Suppressor macrophage treated with lipopolysaccharide for 1 hour (primary cell): ENCODE measurements around the gene PDGFRB.
A peak's percentile ranks its signal among the peaks of the same experiment; 100 is the strongest.

Source experiments
- DNase-seq, 3 donors: peaks; one replicate each; pipeline ENCODE4 v3.0.0-alpha.2; 2020 to 2022

PDGFRB gene

DNA sequence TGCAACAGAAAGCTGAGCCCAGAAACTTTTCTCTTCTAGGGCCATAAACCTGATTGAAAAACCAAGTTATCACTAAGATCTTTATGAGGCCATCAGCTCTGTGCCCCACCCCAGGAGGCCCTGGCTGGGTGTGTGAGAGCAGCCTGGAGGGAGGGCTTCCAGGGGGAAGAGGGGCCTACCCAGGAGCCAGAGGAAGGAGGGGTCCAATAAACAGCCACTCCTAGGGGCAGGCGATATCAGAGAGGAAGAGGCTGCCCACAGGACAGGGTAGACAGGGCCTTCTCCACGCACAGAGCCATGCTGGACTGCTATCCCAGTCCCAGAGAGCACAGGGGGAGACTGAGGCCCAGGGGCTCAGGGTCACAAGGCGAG is 6.5 kb upstream of the PDGFRB start:
- no peak for DNase-seq

DNA sequence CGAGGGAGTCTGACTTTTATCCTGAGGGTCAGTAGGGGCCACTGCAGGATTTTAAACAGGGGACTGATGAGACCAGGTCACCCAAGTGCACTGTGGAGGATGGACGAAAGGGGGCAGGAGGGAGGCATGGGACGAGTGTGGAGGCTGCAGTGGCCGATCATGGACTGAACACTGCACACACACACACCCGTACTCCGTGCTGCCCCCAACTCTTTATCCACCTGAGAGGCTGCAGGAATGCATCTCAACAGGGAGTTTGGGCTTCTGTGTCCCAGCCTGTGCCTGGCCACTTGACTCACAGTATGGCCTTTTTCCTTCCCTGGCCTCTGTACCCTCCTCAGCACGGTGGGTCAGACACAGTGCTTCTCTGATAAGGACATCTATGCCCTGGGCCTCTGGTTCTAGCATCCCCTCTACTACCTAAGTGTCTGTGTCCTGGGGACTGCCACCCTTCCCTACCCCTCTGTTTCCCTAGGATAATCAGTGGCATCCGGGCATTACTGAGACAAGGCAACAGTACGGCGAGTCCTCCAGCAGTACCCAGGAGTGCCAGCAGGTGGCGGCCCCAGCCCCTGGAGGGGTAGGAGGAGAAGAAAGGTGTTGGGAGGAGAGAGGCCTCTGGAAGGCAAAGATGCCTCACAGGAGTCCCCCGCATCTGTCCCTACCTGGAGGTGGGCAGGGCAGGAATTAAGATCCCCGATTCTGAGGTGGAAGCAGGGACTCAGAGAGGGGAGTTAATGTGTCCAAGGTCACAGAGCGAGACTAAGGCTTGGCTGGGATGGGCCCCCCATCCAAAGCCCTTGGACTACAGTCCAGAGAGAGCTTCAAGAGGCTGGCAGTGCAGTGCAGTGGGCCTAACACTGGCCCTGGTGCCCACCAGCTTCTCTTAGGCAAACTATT is 5.8 kb upstream of the PDGFRB start:
- DNase-seq: peak; percentile 76 to 87 (median 79)

DNA sequence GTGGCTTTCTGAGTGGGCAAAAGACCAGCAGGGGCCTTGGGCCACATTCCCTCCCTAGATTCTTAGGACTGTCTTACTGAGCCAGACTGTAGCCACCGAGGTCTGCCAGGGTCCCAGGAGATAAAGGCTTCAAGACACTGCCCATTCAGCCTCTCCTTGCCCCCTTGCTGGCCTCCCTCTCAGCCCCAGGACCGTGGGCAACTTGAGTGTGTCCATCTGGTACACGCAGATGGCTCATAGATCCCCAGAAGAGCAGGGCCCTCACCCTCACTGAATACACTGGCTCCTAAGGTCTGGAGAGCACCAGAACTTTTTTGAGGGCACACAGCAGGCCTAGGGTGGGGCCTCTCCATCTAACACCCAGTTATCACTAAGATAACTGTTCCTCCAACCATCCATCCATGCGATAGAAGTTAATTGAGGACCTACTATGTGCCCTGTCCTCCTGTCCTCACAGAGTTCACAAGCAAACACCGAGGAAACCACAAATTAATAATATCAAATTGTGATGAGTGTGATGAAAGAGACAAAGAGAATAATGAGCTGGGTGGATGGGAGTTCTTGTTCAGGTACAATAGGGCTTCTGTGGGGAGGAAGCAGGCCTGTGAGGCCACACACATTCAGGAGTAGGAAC is 4.9 kb upstream of the PDGFRB start:
- no peak for DNase-seq

DNA sequence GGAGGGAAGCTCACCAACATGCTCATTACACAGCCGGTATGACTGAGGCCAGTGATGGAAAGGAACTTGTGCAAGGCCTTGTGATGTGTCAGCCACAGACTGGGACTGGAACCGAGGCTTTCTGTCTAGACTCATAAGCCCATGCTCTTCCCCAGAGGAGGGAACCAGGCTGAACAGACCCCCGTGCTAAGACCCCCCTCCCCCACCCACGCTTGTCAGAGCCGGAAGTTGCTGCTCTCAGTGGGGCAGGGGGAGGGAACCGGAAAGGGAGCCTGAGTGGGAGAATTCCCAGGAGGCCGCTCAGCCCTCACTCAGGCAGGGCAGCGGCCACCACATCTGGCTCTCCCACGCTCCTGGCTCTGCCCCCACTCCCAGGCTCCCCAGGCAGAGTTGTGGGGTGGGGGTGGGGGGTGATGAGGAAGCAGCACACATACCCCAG is 4.1 kb upstream of the PDGFRB start:
- peak; percentile 57 to 67 (median 66) for DNase-seq

DNA sequence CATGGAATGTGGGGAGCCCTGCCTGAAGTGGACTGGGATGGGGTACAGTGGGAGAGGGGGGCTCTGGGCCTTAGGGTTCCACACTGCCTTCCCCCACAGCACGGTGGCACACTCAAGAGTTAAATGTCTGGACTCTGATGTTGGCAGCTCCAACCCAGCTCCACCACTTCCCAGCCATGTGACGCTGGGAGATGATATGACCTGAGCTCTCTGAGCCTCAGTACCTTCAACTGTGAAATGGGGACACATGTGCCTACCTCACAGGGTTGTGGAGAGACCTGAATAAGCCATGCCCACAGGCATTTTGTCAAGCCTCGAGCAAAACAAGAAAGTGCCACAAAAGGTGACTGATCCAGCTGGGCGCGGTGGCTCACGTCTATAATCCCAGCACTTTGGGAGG is 3.4 kb upstream of the PDGFRB start:
- DNase-seq: no peak

DNA sequence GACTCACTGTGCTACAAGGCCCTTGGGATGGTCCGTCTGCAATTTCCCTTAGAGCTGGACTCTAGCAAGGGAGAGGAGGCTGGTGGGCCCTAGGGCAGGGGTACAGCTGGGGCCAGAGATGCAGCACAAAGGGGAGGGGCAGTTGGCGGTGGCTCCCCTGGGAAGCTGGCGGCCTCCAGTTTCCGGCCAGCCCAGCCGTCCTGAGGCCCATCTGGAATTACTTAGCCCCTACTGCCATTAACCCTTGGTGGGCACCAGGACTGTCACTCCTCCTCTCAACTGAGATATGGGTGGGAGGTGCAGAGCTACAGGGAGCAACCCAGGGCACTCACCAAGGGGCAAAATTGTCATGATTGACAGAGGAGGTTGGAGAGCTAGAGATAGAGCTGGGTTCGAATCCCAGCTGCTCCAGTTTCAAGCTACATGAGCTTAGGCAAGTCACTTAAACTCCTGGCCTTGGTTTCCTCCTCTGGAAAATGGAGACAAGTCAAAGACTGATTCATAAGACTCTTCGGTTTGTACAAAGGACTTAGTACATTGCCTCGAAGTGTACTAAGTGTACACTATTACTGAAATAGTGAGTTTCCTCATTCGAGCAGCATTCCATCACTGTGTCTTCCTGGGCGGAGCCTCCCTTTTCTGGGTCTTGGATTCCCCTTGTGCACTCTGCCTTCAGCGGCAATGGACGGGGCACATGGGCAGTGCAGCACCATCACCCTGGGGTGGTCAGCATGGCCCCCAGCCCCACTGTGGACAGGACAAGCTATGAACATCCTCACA is 2.7 kb upstream of the PDGFRB start:
- peak in 2 of 3 donors; percentile 28 to 39 for DNase-seq

DNA sequence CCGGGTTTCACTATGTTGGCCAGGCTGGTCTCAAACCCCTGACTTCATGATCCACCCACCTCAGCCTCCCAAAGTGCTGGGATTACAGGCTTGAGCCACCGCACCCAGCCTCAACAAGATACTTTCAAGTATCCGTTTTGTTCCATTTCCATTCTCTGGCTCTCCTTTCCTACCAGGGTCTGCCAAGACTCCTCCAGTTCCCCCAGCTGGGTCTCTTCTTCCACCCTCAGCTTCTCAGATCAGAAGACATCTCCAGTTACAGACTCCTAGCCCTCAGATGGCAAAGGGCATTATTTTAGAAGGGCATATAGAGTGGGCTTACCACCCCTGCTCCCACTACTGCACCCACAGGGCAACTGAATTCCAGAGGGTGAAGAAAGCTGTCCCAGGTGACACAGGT is 1.5 kb upstream of the PDGFRB start:
- DNase-seq: no peak

DNA sequence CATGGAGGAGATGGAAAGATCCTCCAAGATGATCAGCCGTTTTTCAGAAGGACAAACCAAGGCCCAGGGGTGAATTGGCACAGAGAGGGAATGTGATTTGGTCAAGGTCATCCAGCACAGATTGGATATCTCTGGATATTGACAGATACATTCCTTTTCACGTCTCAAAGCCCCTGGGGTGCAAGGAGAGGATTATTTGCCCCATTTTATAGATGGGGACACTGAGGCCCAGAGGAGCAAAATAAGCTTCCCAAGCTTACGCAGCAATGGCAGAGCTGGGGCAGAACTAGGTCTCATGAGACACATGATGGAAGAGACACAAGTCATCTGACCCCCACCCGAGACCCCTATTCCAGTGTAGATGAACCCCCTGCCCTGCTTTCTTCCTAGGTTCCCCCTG is 895 bp upstream of the PDGFRB start:
- no peak for DNase-seq

DNA sequence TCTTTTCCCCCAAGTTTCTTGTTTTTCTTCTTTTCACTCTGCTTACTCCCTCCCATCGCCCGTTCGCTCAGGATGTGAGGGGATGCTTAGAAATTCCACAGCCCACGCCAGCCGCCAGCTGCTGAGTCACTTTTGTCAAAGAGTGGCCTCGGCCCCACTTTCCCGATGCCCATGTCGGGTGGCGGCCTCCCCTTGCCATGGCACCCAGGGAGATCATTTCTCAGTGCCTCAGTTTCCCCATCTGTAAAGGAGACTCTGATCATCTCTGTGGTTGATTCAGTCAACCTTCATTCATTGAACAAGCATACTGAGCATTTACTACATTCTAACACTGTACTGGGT is 353 bp upstream of the PDGFRB start:
- DNase-seq: peak; percentile 63 to 73 (median 68)

DNA sequence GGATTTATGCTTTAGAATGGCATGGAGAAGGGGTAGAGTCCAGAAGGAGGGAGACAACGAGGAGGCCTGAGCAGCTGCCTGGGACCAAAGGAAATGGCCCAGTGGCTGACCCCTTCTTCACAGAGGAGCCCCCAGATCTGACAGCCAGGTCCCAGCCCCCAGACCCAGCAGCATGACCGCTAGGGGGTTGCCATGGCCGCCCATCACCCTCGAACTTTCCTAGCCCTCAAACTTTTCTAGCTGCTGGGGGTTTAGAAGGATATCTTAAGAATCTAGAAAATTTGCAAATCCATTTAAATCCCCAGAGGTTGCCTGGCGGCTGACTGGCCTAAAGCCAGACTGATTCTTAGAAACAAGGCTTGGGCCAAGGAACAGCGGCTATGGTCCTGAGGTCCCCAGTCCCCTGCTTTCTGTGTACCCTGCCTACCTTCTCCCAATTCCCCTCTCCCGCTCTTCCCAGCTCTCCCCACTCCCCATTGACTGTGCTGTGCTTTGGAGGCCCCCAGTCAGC is 972 bp downstream of the PDGFRB start:
- no peak for DNase-seq

DNA sequence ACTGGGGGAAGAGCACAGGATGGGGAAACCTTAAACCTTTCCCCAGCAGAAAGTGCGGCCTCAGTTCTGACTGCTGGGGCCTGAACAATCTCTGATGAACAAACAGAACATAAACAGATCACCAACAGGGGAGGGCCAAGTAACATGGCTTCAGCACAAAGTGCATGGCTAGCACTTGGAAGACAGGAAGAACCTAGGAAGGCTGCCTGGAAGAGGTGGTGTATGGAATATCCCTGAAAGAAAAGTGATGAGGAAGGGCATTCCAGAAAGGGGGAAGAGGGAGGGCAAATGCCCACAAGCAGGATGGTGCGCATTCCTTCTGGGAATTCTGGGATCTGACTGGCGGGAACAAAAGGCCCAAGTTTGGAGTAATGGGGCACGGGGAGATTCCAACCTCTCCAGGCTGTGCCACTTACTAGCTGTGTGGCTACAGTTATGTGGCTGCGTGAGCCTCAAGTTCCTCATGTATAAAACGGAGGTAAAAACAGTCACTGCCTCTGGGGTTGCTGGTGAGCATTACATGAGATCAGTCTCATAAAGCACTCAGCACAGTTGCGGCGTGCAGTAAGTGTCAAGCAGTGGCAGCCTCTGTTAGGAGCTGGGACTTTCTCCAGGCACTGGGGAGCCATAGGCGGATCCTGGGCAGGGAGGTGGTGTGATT is 1.6 kb downstream of the PDGFRB start:
- DNase-seq: peak in 2 of 3 donors; percentile 36 to 46

DNA sequence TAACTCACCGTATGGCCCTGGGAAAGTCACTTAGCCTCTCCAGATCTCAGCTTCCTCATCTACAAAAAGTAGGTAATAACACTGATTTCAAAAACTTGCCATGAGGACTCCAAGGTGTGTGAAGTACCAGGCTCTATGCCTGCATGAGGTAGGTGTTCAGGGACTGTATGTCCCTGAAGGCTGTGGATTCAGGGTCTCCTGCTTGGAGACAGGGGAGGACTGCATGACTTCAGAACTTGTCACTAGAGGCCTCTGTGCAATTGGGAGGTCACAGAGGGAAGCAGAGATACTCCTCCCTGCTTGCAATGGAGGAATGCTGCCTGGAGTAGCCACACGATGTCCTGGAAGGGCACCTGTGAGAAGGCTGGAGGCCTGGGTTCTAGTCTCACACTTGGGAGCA is 2.2 kb downstream of the PDGFRB start:
- DNase-seq: no peak

DNA sequence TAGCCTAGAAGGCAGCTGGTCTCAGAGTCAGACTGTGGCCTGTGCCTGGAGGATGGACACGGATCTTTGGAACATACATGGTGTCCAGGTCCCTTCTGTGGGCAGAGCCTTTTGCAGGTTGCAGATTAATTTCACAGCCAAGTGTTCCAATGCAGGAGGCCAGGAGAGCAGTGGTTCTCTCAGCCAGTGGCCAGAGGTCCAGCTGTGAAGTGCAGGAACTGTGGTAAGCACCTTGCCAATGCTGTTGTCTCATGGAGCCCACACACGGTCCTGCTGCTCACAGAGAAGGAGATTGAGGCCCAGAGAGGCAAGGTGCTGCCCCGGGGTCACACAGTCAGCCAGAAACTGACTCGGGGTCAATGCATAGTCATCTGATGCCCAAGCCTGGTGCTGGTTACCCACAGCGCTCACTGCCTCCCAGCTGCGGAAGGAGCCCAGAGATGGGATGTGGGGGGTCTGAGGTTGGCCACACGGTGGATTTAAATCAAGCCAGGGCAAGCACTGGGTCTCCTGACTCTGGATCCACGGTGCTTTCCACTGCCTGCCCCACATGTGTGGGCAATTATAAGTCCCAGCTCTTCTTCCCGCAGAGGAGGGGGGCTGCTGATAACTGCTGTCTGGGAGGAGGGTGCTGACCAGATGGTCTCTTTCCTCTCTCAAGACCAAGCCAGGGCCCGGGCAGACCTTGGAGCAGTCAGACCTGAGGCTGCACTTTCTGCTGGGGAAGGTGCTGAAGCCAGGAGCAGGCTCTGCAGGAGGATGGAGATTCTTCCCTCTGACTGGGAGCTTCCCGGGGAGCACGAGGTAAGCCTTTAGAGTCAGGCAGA is 2.8 kb downstream of the PDGFRB start:
- DNase-seq: no peak

DNA sequence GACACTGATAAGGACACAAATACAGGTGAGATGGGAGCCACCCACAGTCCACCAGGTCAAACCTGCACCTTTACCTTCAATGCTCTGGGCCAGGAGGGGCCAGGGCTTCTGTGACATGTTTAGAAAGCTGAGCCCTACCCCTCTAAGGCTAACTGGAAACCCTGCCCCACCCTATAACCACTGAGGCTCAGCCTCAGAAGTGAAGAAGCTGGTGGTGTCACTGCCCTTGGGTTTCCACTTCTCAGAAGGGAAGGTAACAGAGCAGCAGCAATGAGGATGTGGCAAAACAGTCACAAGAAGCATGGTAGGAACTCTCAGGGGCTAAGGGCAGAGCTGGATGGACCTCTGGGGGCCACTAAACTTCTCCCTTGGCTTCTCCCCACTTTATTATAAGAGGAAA is 6.0 kb downstream of the PDGFRB start:
- DNase-seq: no peak

DNA sequence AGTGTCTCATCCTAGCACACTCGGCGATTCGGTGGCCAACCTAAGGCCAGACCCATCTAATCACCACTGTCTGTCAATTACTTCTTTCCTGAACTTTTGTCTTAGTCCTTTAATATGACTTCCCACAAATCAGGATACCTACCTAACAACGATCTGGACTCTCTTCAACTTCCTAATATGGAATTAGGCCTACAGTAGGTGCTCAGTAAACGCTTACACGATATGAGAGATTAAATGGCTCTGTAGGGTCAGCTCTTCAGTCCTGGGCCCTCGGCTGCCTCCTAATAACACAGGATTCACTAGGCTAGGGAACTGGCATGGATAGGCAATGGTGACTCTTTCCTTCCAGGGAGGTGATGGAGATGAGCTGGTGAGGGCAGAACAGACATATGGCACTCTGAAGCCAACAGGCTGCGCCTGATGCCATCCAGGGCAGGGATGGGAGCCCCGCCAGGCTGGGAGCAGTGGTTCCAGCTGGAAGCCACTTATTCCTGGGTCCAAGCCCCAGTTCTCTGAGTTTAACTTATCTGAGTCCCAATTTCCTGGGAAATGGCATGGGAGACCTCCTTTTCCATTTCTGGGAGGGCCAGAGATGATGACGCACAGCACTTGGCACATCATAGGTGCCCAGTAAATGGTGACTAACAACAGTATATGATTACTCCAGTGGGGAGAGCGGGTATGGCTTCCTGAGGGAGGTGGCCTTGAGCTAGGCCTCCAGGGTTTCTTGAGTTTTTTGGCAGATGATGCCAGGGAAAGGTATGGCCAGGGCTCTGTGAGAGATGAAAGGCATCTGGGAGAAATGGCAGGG is 7.3 kb downstream of the PDGFRB start:
- DNase-seq: no peak

DNA sequence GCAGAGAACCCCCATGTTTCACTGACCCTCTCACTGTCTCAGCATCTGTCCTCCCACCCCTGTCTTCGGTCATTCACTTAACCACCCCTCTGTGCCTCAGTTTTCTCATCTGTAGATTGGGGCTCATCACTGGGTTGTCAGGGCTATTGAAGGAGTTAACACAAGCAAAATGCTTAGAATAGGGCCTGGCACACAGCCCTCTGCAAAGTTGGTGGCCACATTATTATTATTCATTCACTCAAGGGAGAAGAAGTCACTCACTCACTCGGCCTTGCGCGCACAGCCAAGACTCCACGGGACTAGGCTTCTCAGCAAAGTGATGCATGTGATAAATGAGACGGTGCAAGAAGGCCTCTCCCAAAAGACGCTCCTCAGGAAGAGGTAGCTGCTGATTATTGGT is 8.0 kb downstream of the PDGFRB start:
- DNase-seq: no peak

DNA sequence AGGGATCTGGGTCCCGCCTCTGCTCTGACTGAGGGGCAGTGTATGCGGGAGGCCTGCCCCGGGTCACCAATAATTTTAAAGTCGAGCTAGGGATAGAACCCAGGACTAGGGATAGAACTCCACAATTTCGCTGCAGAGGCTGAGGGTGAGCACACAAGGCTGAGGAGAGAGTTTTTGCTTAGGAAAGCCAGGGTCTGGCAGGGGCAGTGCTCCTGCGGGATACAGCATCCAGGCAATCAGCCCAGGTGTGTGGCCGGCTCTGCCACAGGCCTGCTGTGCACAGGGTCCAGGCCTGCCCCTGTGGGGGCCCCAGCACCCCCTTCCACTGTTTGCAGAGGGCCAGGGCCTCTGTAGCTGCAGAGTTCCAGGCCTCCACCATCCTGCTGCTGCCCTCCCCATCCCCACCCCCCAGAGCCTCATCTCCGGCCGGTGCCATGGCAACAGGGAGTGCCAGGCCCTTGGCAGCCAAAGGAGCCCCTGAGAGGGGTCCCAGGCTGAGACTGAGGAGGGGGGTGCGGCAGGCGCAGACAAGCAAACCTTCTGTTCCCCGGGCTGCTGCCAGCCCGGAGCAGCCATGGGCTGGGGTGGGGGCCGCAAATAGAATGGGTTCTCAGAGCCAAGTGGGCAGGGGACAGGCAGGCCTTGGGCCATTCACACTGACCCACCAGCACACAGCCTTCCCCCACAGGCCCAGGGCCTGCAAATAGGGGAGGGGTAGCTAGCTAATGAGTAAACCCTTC is 8.6 kb downstream of the PDGFRB start:
- no peak for DNase-seq

DNA sequence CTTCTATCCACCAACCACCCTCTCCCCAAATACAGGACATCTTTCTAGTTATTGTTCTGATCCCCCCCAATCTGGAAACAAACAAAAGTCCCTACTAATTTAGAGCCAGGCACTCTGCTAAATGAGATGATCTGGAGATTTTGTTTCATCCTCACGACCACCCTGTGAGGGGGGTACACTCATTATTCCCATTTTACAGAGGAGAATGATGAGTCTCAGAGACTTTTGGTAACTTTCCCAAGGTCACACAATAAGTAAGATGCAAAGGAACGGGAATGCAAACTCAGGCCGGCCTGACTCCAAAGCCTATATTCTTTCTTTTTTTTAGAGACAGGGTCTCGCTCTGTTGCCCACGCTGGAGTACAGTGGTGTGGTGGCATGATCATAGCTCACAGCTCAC is 9.4 kb downstream of the PDGFRB start:
- DNase-seq: no peak

DNA sequence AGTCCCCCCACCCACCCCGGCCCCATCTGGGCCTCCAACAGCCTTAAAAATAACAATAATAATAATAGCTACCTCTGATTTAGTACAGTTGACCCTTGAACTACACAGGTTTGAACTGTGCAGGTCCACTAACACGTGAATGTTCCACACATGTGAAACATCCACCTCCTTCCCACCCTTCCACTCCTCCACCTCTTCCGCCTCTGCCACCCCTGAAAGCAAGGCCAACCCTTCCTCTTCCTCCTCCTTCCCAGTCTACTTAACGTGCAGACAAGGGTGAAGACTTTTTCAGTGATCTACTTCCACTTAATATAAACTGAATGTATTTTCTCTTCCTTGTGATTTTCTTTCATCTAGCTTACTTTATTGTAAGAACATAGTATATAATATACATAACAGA is 10.8 kb downstream of the PDGFRB start:
- no peak for DNase-seq

DNA sequence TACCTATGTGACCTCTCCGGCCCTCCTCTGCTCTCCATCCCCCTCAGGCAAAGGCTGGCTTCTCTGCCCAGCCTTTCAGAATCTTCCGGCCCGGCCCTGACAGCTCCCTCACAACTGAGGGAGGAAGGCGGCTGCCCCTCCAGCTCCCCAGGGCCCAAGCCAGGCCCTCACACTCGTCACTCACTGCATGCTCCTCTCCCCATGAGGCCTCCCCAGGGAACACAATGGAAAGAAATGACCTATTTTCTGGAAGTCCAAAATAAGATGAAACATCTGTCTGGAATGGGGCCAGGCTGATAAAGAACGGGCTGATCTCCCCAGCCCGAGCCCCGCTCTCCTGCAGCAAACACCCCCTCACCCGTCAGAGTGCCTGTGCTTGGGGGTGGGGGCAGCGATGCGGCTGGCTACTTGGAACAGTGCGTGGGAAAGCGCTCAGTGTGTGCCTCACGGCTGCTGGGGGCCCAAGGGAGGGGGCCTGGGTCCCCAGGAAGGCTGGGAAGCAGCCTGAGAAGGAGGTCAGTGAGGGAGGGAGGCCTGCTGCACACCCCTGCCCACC is 11.3 kb downstream of the PDGFRB start:
- DNase-seq: no peak
